Neural cell (in vitro differentiated cells): ENCODE data around the gene KRT80.

Experiments used
- EZH2 ChIP-seq: fragments of 200-600, 300-800 bp; shearing (Covaris generic), sonication (generic); IDR thresholded peaks from 2 replicates; pipeline ENCODE4 v1.6.1; 2014; ENCODE audit warnings: antibody characterized with exemption, low read length, borderline replicate concordance, mild to moderate bottlenecking; ENCODE audit not compliant: insufficient read depth, poor library complexity, severe bottlenecking
- TF ChIP-seq, protein P1 (sequence below): fragments of 450-650 bp; IDR thresholded peaks from 2 replicates; pipeline ENCODE4 v1.5.1; 2014; ENCODE audit warnings: antibody characterized with exemption, mild to moderate bottlenecking, moderate library complexity; ENCODE audit not compliant: poor library complexity, severe bottlenecking

GRCh38 chr12:52198454-52199215 lies 6.8 kb upstream of the KRT80 start:
- TF ChIP-seq EZH2, result no peak
- TF ChIP-seq, protein P1, sequence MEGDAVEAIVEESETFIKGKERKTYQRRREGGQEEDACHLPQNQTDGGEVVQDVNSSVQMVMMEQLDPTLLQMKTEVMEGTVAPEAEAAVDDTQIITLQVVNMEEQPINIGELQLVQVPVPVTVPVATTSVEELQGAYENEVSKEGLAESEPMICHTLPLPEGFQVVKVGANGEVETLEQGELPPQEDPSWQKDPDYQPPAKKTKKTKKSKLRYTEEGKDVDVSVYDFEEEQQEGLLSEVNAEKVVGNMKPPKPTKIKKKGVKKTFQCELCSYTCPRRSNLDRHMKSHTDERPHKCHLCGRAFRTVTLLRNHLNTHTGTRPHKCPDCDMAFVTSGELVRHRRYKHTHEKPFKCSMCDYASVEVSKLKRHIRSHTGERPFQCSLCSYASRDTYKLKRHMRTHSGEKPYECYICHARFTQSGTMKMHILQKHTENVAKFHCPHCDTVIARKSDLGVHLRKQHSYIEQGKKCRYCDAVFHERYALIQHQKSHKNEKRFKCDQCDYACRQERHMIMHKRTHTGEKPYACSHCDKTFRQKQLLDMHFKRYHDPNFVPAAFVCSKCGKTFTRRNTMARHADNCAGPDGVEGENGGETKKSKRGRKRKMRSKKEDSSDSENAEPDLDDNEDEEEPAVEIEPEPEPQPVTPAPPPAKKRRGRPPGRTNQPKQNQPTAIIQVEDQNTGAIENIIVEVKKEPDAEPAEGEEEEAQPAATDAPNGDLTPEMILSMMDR, result no peak
